ENCODE results near the gene LEPROT. TPM values are rescaled to one million over a fixed set of nuclear protein-coding genes. Genes with fewer than 3 reads are reported as not detected.

The LEPROT gene
- total and polyA plus RNA-seq, 2 of the 8 experiments (the other 6 are each of a cell fraction or from before 2014, with no cell fraction given): 25.7 to 27.2 TPM

DNA sequence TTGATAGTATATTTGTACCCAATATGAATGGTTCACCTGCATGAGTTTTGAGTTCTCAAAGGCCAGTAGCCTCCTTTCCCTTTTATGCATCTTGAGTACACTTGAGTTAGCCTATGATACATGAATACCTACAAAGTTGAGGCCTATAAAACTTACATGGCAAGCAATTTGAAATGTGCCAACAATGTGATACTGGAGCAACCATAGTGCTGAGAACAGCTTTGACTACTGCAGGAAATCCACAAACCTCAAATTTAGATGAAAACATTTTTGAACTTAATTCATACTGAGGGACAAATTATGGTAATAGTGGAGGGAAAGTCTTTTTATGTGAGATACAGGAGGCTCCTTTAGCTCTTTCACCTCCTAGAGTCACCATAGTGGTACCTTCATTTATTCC is 37.4 kb downstream of the LEPROT start:
- H2BK120ac ChIP-seq (replicated peaks; ENCODE audit: low read depth, low read length): no peak overlapping the region
- no peak overlapping the region for H2BK12ac ChIP-seq (ENCODE audit: low read depth, low read length)
- no peak overlapping the region for H2BK5ac ChIP-seq (ENCODE audit: low read depth, low read length)
- no peak overlapping the region for H3K9ac ChIP-seq (replicated peaks in 1 of 4; ENCODE audit: extremely low read depth in 1 of 4, low read depth in 3 of 4, low read length in 3 of 4)
- no peak overlapping the region for H3K14ac ChIP-seq (ENCODE audit: insufficient read length)
- no peak overlapping the region for H3K56ac ChIP-seq (replicated peaks; ENCODE audit: insufficient read length, low read depth, low read length)
- H3K4me1 ChIP-seq (replicated peaks in 1 of 4; ENCODE audit: control insufficient read depth in 3 of 4, insufficient read depth in 4 of 4, low read length in 3 of 4): peaks cover 0 to 4% (median 1%) of the 10 kb centered on the region in 4 experiments; a peak in 2 of 7 replicates
- H2AFZ ChIP-seq (ENCODE audit: low read length): no peak overlapping the region
- peaks cover 2 to 3% of the 10 kb centered on the region in 2 experiments; a peak in 2 of 4 replicates for H3K9me3 ChIP-seq (ENCODE audit: insufficient read depth in 2 of 2, low read depth in 1 of 2, low read length in 1 of 2)
- no peak overlapping the region for H3K4me2 ChIP-seq (ENCODE audit: insufficient read depth in 1 of 2, low read depth in 2 of 2, low read length in 2 of 2)
- CTCF ChIA-PET (ENCODE audit: partially characterized antibody): interaction anchor here (1.0 to 3.6 kb wide), 9 partner anchors 11 to 228 kb away, joined by 3 to 58 read pairs (median 8); no protein-coding TSS in a partner anchor
- H3K27ac ChIP-seq (ENCODE audit: low read depth, low read length): no peak overlapping the region
- no peak overlapping the region for H2AK5ac ChIP-seq (ENCODE audit: low read depth, low read length)
- H4K91ac ChIP-seq (replicated peaks; ENCODE audit: insufficient read length, low read length): no peak overlapping the region
- DNase-seq (ENCODE audit: low read depth in 1 of 2, low spot score in 2 of 2): no peak
- H3K79me1 ChIP-seq (ENCODE audit: low read depth, low read length): no peaks in the 10 kb centered on the region
- H3K27me3 ChIP-seq (replicated peaks in 1 of 4; ENCODE audit: control insufficient read depth in 3 of 4, extremely low read depth in 1 of 4, insufficient read depth in 3 of 4, low read length in 3 of 4): no peaks in the 10 kb centered on the region
- H3K79me2 ChIP-seq (ENCODE audit: control insufficient read depth in 1 of 2, insufficient read depth in 2 of 2, low read length in 2 of 2): no peaks in the 10 kb centered on the region
- no peak overlapping the region for H3K4ac ChIP-seq (replicated peaks; ENCODE audit: insufficient read length, low read depth, low read length)
- no peak overlapping the region for H2BK20ac ChIP-seq (ENCODE audit: low read length)
- H3K36me3 ChIP-seq (ENCODE audit: control insufficient read depth in 2 of 4, insufficient read depth in 4 of 4, low read length in 3 of 4): no peaks in the 10 kb centered on the region
- H3K23ac ChIP-seq (ENCODE audit: insufficient read length): no peak overlapping the region
- POLR2A ChIA-PET (ENCODE audit: partially characterized antibody): interaction anchor here (1.1 to 1.5 kb wide), 2 partner anchors 20 to 25 kb away, joined by 3 read pairs; no protein-coding TSS in a partner anchor
- H4K5ac ChIP-seq (ENCODE audit: insufficient read length, low read depth, low read length): no peak overlapping the region
- H3K4me3 ChIP-seq (ENCODE audit: extremely low read depth in 1 of 4, insufficient read depth in 2 of 4, low read depth in 3 of 4, low read length in 4 of 4): no peak overlapping the region
- H4K8ac ChIP-seq (ENCODE audit: extremely low read depth, insufficient read depth, low read length): no peak overlapping the region
- no peak for FAIRE-seq
- no peak for TF ChIP-seq CBX8 (IDR thresholded peaks at IDR 0.05; ENCODE audit: borderline replicate concordance, low read depth, low read length)
- no peak overlapping the region for H3K18ac ChIP-seq (ENCODE audit: extremely low read depth, low read length)
- no peak overlapping the region for H2BK15ac ChIP-seq (ENCODE audit: low read length)
- no peaks in the 10 kb centered on the region for H3K23me2 ChIP-seq (ENCODE audit: low read depth, low read length)
- no peaks in the 10 kb centered on the region for H4K20me1 ChIP-seq (replicated peaks in 1 of 2; ENCODE audit: control insufficient read depth in 1 of 2, insufficient read depth in 2 of 2, low read length in 2 of 2)

Data from H1 (cell line).